GM12873 (cell line): Measurements from ENCODE around the gene AKTIP.

Source experiments
- TF ChIP-seq, protein P1 (sequence below): IDR thresholded peaks from 2 replicates; pipeline ENCODE4 v1.5.1; 2012; ENCODE audit warnings: low read depth, mild to moderate bottlenecking, moderate library complexity, low read length, control low read depth; ENCODE audit not compliant: insufficient read depth; ENCODE audit errors: missing control alignments

AKTIP gene

DNA sequence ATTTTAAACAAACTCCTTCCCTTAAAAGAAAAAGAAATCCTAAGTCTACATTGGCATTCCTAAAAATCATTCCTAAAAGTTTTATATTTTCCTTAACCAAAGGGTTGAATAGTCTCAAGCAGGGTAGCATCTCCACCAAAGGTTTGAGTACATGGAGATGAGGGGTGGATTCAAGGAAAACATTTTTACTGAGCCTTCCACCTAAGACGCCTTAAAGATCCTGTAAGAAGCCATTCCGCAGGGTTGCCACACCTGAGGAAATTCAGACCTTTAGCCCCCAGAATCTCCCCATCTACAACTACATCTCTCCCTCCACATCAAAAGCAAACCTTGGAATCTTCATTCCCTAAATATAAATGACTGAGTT is 7.7 kb upstream of the AKTIP start:
- TF ChIP-seq, protein P1, sequence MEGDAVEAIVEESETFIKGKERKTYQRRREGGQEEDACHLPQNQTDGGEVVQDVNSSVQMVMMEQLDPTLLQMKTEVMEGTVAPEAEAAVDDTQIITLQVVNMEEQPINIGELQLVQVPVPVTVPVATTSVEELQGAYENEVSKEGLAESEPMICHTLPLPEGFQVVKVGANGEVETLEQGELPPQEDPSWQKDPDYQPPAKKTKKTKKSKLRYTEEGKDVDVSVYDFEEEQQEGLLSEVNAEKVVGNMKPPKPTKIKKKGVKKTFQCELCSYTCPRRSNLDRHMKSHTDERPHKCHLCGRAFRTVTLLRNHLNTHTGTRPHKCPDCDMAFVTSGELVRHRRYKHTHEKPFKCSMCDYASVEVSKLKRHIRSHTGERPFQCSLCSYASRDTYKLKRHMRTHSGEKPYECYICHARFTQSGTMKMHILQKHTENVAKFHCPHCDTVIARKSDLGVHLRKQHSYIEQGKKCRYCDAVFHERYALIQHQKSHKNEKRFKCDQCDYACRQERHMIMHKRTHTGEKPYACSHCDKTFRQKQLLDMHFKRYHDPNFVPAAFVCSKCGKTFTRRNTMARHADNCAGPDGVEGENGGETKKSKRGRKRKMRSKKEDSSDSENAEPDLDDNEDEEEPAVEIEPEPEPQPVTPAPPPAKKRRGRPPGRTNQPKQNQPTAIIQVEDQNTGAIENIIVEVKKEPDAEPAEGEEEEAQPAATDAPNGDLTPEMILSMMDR: no peak

DNA sequence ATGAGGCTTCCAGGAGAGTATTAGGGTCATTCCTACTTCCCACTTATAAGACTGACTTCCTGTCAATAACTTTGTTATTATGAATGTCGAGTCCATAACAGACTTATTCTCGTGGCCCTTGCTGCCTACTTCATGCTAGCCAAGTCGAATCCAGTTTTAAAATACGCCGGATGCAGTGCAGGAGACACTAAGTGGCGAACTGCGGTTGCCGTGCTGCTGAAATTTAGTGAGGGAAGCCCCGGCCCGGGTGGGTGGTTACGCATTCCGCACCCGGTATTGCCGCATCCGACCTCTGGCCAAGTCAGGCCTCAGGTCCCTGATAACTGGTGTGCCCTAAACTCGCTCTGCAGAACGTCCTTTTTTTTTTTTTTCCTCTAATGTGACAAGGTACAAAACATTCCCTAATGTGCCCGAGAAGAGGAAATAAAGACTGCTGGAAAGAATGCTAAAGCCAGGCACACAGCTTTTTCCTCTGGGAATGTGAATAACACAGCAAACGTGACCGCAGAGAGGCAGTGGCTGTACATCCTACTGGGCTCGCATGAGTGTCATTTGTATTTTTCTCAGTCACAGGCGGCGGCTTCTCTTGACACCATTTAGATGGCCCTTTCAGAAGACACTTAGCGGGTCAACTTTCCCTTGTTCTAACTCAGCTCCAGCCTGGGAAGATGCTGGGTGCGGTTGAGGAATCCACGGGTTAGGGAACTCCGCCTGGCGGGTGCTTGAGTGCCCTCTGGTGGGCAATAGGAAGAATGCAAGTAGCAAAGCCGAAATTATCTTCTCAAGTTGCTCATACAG is 7.1 kb upstream of the AKTIP start:
- TF ChIP-seq, protein P1: peak; percentile 92

DNA sequence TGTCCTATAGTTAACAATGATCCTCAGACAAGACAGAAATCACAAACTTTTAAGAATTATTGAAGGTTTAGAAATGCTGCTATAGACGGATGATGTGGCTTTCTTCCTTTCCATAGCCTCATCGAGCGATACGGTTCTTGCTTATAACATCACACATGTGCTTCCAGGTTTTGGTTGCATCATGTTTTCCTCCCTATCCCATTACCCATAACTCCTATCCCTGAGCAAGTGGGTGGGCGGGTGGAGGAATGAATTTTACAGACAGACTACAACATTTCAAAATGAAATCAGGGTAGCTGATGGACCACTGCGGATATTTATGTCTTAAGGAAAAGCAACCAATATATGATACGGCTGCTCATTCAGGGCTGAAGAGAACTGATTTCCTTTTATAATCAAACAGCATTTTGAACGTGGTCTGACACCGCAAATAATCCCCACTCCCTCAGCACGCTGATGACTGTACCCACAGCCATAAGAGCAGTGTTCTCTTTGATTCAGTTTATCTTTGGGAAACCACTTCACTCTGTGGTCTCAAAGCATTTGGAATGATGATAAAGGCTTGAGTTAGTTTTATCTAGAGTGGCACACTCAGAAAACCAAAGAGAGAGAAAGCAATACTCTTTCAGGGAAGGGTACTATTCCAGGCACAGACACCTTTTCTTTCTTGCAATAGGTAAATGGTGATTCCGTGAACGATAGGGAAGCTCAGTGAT is 4.6 kb upstream of the AKTIP start:
- TF ChIP-seq, protein P1: no peak

DNA sequence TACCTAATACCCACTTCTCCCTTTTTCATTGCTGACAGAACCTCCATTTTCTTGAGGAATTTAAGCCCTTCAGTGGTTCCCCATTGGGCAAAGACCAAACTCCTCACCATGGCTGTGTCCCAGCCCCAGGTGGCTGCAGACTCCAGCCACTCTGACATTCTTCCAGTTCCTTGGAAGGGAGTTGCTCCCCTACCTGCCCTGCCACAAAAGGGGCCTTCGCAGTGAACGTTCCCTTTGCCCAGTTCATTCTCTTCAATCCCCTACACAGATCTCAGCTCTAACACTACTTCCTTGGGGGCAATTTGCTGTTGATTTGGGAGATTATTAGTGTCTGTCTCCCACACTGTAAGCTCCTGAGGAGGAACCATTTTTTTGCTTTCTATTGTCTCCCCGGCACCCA is 3.2 kb upstream of the AKTIP start:
- TF ChIP-seq, protein P1: no peak

DNA sequence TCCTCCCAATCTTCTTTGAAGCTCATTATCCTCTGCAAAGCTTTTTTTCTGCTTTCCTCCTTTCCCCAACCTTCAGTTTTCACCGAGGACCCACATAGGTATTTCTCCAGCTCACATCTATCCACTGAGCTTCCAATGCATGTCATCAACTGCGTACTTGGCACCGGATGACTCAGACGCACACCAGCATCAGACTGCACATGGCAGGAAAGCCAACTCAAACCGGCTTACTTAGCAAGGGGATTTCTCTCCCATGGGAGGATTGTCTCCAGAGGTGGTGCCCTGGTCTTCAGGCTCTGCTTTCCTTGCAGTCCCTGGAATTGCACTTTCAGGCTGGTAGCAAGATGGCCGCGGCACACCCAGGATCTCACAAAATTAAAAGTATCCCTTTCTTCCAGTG is 1.7 kb upstream of the AKTIP start:
- TF ChIP-seq, protein P1: no peak

DNA sequence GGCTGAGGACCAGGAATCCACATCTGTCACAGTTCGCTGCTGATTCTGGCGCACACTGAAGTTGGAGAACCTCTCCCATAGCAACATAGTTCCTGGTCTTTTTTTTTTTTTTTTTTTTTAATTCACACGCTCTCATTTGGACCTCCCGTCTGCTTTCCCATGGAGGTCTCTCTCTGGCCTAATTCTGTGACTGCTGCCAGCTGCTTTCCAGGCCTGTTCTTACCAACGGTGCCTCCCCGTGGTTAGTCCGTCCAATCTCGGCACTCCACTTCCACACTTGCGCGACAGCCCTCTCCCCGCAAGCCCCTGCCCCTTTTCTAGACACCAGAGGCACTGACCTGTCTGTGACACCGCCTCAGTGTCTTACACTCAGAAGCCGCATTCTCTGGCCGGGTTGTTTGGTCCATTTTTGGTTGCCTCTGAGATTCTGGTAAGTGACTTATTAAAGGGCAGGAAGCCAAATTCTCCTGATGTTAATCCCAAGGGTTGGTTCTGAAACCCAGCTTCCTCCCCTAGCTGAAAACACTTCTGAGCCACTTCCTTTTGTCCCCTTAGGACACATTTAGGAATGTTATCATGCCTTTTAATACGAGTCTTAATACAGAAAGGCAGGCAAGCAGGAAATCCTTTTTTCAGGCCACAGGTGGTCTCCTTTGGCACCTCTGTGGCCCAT is 1.1 kb upstream of the AKTIP start:
- TF ChIP-seq, protein P1: peak; percentile 18
